GM23338 (cell line): ENCODE results near the gene OAS1.

ENCODE experiments used
- CREB1 ChIP-seq: fragments of 250-450 bp; sonication (Bioruptor Pico); IDR thresholded peaks from 2 replicates; pipeline ENCODE4 v1.5.0; 2020; ENCODE audit warnings: low read depth, mild to moderate bottlenecking, moderate library complexity
- EZH2 ChIP-seq: fragments of 200-600 bp; sonication (generic); IDR thresholded peaks from one replicate; pipeline ENCODE4 v1.8.0; 2017; ENCODE audit warnings: antibody characterized with exemption, mild to moderate bottlenecking, low read depth; ENCODE audit not compliant: unreplicated experiment
- EZH2phosphoT487 ChIP-seq: fragments of 200-600 bp; sonication (generic); IDR thresholded peaks from one replicate; pipeline ENCODE4 v1.8.1; 2018; ENCODE audit warnings: antibody characterized with exemption; ENCODE audit not compliant: unreplicated experiment
- JUNB ChIP-seq: IDR thresholded peaks from one replicate; pipeline ENCODE4 v1.6.1; 2016; ENCODE audit warnings: antibody characterized with exemption; ENCODE audit not compliant: unreplicated experiment
- POLR2AphosphoS5 ChIP-seq: IDR thresholded peaks from 2 replicates; pipeline ENCODE4 v1.6.1; 2016; ENCODE audit warnings: antibody characterized with exemption, low read depth
- REST ChIP-seq: IDR thresholded peaks from one replicate; pipeline ENCODE4 v1.6.1; 2018; ENCODE audit warnings: antibody characterized with exemption; ENCODE audit not compliant: unreplicated experiment
- STAT1 ChIP-seq: IDR thresholded peaks from one replicate; pipeline ENCODE4 v1.6.1; 2016; ENCODE audit warnings: antibody characterized with exemption; ENCODE audit not compliant: unreplicated experiment
- ZNF331 ChIP-seq: fragments of 250-450 bp; sonication (Bioruptor Pico); IDR thresholded peaks from 2 replicates; pipeline ENCODE4 v1.5.0; 2020; ENCODE audit warnings: low read depth, mild to moderate bottlenecking, moderate library complexity
- TF ChIP-seq, protein P1 (sequence below), 2 experiments: fragments of 200-600 bp in 1 of 2; sonication (generic) in 1 of 2; conservative IDR thresholded peaks; 2 replicates each; pipeline versions ENCODE4 v1.5.1 to v1.6.1; 2016 to 2017; ENCODE audit warnings: antibody characterized with exemption in 2 of 2, low read depth in 2 of 2, mild to moderate bottlenecking in 2 of 2, moderate library complexity in 1 of 2

GRCh38 chr12:112862636-112863290 is 44.0 kb upstream of the OAS1 start:
- TF ChIP-seq, protein P1, sequence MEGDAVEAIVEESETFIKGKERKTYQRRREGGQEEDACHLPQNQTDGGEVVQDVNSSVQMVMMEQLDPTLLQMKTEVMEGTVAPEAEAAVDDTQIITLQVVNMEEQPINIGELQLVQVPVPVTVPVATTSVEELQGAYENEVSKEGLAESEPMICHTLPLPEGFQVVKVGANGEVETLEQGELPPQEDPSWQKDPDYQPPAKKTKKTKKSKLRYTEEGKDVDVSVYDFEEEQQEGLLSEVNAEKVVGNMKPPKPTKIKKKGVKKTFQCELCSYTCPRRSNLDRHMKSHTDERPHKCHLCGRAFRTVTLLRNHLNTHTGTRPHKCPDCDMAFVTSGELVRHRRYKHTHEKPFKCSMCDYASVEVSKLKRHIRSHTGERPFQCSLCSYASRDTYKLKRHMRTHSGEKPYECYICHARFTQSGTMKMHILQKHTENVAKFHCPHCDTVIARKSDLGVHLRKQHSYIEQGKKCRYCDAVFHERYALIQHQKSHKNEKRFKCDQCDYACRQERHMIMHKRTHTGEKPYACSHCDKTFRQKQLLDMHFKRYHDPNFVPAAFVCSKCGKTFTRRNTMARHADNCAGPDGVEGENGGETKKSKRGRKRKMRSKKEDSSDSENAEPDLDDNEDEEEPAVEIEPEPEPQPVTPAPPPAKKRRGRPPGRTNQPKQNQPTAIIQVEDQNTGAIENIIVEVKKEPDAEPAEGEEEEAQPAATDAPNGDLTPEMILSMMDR (conservative IDR thresholded peaks at IDR 0.05; ENCODE audit: low read depth in 2 of 2), result no peak
- TF ChIP-seq JUNB, result no peak
- no peak for TF ChIP-seq EZH2
- no peak for TF ChIP-seq ZNF331 (CRISPR knock-in tag)
- no peak for TF ChIP-seq CREB1 (CRISPR knock-in tag)
- no peak for TF ChIP-seq POLR2AphosphoS5
- no peak for TF ChIP-seq REST
- no peak for TF ChIP-seq STAT1
- no peak for TF ChIP-seq EZH2phosphoT487
